Measurements from ENCODE around the gene DTWD2.
"Not testable (repeated sequence)": the region's sequence is repeated elsewhere in the genome, so short reads cannot be mapped to it uniquely, and the experiment has no call there.

Gene DTWD2

DNA sequence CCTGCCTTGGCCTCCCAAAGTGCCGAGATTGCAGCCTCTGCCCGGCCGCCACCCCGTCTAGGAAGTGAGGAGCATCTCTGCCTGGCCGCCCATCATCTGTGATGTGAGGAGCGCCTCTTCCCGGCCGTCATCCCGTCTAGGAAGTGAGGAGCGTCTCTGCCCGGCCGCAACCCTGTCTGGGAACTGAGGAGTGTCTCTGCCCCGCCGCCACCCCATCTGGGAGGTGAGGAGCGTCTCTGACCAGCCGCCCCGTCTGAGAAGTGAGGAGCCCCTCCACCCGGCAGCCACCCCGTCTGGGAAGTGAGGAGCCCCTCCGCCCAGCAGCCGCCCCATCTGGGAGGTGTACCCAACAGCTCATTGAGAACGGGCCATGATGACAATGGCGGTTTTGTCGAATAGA is 10.5 kb upstream of the DTWD2 start:
- H3K4me3 ChIP-seq (ENCODE audit: low read length); H3K4me1 ChIP-seq (ENCODE audit: control insufficient read depth, insufficient read depth, low read length); H3K27ac ChIP-seq (ENCODE audit: low read length); H3K36me3 ChIP-seq (ENCODE audit: control insufficient read depth, insufficient read depth, low read length); DNase-seq (ENCODE audit: low read depth, low spot score); H3K27me3 ChIP-seq (ENCODE audit: control insufficient read depth, insufficient read depth, low read length); H3K9me3 ChIP-seq (ENCODE audit: control insufficient read depth, insufficient read depth, low read length): not testable (repeated sequence)
- WGBS (ENCODE audit: insufficient coverage, insufficient read length): no CpG with 5 or more reads among the region's 24 CpGs

DNA sequence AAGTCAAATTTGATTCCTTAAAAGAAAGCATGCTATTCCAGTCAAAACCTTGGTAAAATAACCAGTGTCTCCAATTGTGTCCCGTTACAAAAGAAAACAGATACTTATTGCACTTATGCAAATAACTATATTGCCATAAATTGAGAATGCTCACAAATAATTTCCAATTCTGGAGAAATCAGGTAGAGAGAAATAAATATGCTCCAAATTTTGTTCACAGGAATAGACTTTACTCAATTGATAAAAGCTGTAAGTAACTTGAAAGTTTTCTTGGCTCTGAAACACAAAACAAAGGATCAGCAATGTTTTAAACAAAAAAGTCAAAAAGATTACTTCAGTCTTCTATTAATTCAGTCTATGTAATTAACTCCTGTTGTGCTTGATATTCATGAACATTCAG is 7.8 kb upstream of the DTWD2 start:
- Histone ChIP-seq H3K4me1 (ENCODE audit: control insufficient read depth, insufficient read depth, low read length) (no peaks in the 10 kb centered on the region), H3K27ac (ENCODE audit: low read length) (no peak overlapping the region), H3K4me3 (ENCODE audit: low read length) (no peak overlapping the region), H3K27me3 (ENCODE audit: control insufficient read depth, insufficient read depth, low read length) (no peaks in the 10 kb centered on the region), H3K36me3 (ENCODE audit: control insufficient read depth, insufficient read depth, low read length) (no peaks in the 10 kb centered on the region), H3K9me3 (ENCODE audit: control insufficient read depth, insufficient read depth, low read length) (no peaks in the 10 kb centered on the region; the same call in 1 of the 2 replicates)
- no peak for DNase-seq (ENCODE audit: low read depth, low spot score)
- WGBS (ENCODE audit: insufficient coverage, insufficient read length): no CpG with 5 or more reads among the region's 1 CpG

DNA sequence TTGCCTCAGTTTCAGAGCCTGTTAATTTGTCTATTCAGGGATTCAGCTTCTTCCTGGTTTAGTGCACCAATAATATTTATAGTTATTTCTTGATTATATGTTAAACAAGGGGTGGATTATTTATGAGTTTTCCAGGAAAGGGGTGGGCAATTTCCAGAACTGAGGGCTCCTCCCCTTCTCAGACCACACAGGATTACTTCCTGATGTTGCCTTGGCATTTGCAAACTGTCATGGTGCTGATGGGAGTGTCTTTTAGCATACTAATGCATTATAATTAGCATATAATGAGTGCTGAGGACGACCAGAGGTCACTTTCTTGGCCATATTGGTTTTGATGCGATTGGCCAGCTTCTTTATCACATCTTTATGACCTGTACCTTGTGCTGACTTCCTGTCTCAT is 6.2 kb upstream of the DTWD2 start:
- WGBS (ENCODE audit: insufficient coverage, insufficient read length): no CpG with 5 or more reads among the region's 2 CpGs
- Histone ChIP-seq H3K36me3 (ENCODE audit: control insufficient read depth, insufficient read depth, low read length) (no peaks in the 10 kb centered on the region), H3K27ac (ENCODE audit: low read length) (no peak overlapping the region)

DNA sequence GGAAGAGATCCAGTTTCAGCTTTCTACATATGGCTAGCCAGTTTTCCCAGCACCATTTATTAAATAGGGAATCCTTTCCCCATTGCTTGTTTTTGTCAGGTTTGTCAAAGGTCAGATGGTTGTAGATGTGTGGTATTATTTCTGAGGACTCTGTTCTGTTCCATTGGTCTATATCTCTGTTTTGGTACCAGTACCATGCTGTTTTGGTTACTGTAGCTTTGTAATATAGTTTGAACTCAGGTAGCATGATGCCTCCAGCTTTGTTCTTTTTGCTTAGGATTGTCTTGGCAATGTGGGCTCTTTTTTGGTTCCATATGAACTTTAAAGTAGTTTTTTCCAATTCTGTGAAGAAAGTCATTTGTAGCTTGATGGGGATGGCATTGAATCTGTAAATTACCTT is 4.8 kb upstream of the DTWD2 start:
- H3K4me1 ChIP-seq (ENCODE audit: control insufficient read depth, insufficient read depth, low read length); DNase-seq (ENCODE audit: low read depth, low spot score); H3K36me3 ChIP-seq (ENCODE audit: control insufficient read depth, insufficient read depth, low read length); H3K27ac ChIP-seq (ENCODE audit: low read length); H3K9me3 ChIP-seq (ENCODE audit: control insufficient read depth, insufficient read depth, low read length); H3K4me3 ChIP-seq (ENCODE audit: low read length); H3K27me3 ChIP-seq (ENCODE audit: control insufficient read depth, insufficient read depth, low read length): not testable (repeated sequence)

More for the DNA sequence above, 6.2 kb upstream of the DTWD2 start:
- H3K4me3 ChIP-seq (ENCODE audit: low read length): no peak overlapping the region
- H3K4me1 ChIP-seq (ENCODE audit: control insufficient read depth, insufficient read depth, low read length): no peaks in the 10 kb centered on the region
- DNase-seq (ENCODE audit: low read depth, low spot score): no peak
- H3K27me3 ChIP-seq (ENCODE audit: control insufficient read depth, insufficient read depth, low read length): no peaks in the 10 kb centered on the region
- no peaks in the 10 kb centered on the region for H3K9me3 ChIP-seq (ENCODE audit: control insufficient read depth, insufficient read depth, low read length)

DNA sequence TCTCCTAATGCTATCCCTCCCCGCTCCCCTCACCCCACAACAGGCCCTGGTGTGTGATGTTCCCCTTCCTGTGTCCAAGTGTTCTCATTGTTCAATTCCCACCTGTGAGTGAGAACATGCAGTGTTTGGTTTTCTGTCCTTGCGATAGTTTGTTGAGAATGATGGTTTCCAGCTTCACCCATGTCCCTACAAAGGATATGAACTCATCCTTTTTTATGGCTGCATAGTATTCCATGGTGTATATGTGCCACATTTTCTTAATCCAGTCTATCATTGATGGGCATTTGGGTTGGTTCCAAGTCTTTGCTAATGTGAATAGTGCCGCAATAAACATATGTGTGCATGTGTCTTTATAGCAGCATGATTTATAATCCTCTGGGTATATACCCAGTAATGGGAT is 3.7 kb upstream of the DTWD2 start:
- not testable (repeated sequence) for H3K27me3 ChIP-seq (ENCODE audit: control insufficient read depth, insufficient read depth, low read length); H3K9me3 ChIP-seq (ENCODE audit: control insufficient read depth, insufficient read depth, low read length); H3K4me1 ChIP-seq (ENCODE audit: control insufficient read depth, insufficient read depth, low read length); H3K27ac ChIP-seq (ENCODE audit: low read length); H3K4me3 ChIP-seq (ENCODE audit: low read length); H3K36me3 ChIP-seq (ENCODE audit: control insufficient read depth, insufficient read depth, low read length); DNase-seq (ENCODE audit: low read depth, low spot score)
- no CpG with 5 or more reads among the region's 3 CpGs for whole genome bisulfite sequencing (ENCODE audit: insufficient coverage, insufficient read length)

DNA sequence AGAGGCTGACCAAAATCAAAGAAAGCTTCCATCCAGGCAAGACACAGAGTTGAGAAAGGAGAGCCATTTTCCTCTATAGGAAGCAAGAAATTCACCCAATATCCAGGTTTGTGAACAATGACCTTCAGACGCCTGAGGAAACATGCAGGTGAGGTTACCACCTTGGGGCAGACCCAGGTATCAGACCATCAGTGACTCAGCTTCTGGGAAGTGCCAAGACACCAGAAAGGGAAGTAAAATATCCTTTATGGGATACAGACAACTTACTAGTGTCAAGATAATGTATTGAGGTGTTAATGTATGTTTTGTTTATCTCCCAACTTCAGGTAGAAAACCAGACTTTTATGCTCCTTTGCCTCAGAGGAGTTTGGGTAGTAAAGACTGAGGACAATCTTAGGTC is 2.2 kb upstream of the DTWD2 start:
- Histone ChIP-seq H3K36me3 (ENCODE audit: control insufficient read depth, insufficient read depth, low read length) (no peaks in the 10 kb centered on the region), H3K9me3 (ENCODE audit: control insufficient read depth, insufficient read depth, low read length) (no peaks in the 10 kb centered on the region), H3K27ac (ENCODE audit: low read length) (no peak overlapping the region), H3K4me1 (ENCODE audit: control insufficient read depth, insufficient read depth, low read length) (peaks cover 1% of the 10 kb centered on the region; the same call in 1 of the 2 replicates), H3K27me3 (ENCODE audit: control insufficient read depth, insufficient read depth, low read length) (no peaks in the 10 kb centered on the region), H3K4me3 (ENCODE audit: low read length) (no peak overlapping the region)
- no CpG with 5 or more reads among the region's 1 CpG for WGBS (ENCODE audit: insufficient coverage, insufficient read length)
- no peak for DNase-seq (ENCODE audit: low read depth, low spot score)

DNA sequence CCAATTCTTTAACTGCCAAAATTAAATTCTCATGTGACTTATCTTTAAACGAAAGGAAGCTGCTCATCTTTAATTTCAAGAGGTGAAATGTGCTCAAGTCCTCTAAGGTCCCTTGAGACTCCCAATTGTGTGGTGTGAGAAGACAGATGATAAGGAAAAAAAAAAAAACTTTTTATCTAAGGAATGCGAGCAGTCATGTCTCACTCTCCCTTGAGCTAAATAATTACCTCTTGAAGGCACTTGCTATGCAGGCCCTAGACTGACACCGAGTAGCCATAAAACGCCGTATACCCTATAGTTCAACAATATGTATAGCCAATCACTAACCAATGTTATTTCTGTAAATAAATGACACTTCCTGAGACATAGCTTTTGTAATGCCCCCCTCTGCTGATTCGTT is 1.5 kb upstream of the DTWD2 start:
- no CpG with 5 or more reads among the region's 6 CpGs for WGBS (ENCODE audit: insufficient coverage, insufficient read length)
- Histone ChIP-seq H3K9me3 (ENCODE audit: control insufficient read depth, insufficient read depth, low read length) (no peaks in the 10 kb centered on the region), H3K36me3 (ENCODE audit: control insufficient read depth, insufficient read depth, low read length) (no peaks in the 10 kb centered on the region), H3K27me3 (ENCODE audit: control insufficient read depth, insufficient read depth, low read length) (no peaks in the 10 kb centered on the region), H3K4me3 (ENCODE audit: low read length) (no peak overlapping the region), H3K27ac (ENCODE audit: low read length) (no peak overlapping the region), H3K4me1 (ENCODE audit: control insufficient read depth, insufficient read depth, low read length) (peaks cover 1% of the 10 kb centered on the region; the same call in 1 of the 2 replicates)
- DNase-seq (ENCODE audit: low read depth, low spot score): no peak

DNA sequence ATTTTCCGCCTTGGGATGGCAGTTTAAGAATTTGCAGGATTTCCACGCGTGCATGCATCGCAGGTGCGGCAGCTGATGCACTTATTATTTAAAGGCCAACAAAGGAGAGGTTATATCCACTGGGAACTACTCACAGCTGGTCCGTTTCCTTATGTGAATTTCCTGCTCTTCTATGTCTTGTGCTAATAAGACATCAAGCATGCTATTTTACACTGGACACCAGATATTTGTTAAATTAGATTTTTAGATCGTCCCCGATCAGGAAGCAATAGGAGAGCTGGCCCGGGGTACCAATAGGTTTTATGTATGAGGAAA is 476 bp upstream of the DTWD2 start:
- no CpG with 5 or more reads among the region's 9 CpGs for WGBS (ENCODE audit: insufficient coverage, insufficient read length)
- Histone ChIP-seq H3K36me3 (ENCODE audit: control insufficient read depth, insufficient read depth, low read length) (no peaks in the 10 kb centered on the region), H3K27me3 (ENCODE audit: control insufficient read depth, insufficient read depth, low read length) (no peaks in the 10 kb centered on the region), H3K9me3 (ENCODE audit: control insufficient read depth, insufficient read depth, low read length) (no peaks in the 10 kb centered on the region), H3K27ac (ENCODE audit: low read length) (no peak overlapping the region), H3K4me1 (ENCODE audit: control insufficient read depth, insufficient read depth, low read length) (peaks cover 1% of the 10 kb centered on the region; the same call in 1 of the 2 replicates), H3K4me3 (ENCODE audit: low read length) (peak overlapping the region; percentile 74; the same call in 1 of the 2 replicates)
- no peak for DNase-seq (ENCODE audit: low read depth, low spot score)

DNA sequence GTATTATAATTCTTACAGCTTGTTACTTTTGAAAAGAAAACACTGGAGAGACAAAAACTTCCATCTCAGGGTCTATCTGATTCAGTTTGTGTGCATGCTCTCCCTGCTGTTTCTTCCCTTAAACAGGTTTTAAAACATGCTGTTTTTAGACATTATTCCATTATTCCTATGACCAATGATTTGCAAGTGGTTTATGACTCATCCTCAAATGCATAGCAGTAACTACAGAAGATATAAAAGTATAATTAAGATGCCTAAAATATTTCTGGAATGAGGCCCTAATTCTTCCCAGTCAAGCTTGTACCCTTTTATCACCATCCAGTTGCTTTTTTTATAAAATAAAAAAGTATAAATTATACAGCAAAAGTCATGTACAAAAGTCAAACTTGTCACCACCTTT is 3.7 kb downstream of the DTWD2 start:
- H3K27me3 ChIP-seq (ENCODE audit: control insufficient read depth, insufficient read depth, low read length): no peaks in the 10 kb centered on the region
- DNase-seq (ENCODE audit: low read depth, low spot score): no peak
- no peak overlapping the region for H3K4me3 ChIP-seq (ENCODE audit: low read length)
- H3K9me3 ChIP-seq (ENCODE audit: control insufficient read depth, insufficient read depth, low read length): no peaks in the 10 kb centered on the region
- H3K36me3 ChIP-seq (ENCODE audit: control insufficient read depth, insufficient read depth, low read length): no peaks in the 10 kb centered on the region
- peaks cover 1% of the 10 kb centered on the region; the same call in 1 of the 2 replicates for H3K4me1 ChIP-seq (ENCODE audit: control insufficient read depth, insufficient read depth, low read length)
- no peak overlapping the region for H3K27ac ChIP-seq (ENCODE audit: low read length)

DNA sequence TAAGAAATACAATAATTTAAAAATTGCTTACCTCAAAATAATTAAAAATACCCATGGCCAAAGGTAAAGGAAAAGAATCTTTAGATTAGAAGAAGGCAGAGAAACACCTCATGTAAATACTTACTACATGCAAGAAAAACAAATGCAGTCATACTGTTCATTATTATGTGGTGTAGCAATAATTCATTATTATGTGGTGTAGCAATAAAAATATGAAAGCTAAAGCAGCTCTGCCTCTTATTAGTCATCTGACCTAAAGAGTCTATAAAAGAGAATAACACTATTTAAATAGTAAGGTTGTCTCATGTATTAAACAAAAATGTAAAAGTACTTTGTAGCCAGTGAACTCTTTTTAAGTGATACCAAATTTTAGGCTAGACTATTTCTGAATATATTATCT is 6.6 kb downstream of the DTWD2 start:
- Histone ChIP-seq H3K4me3 (ENCODE audit: low read length) (no peak overlapping the region), H3K4me1 (ENCODE audit: control insufficient read depth, insufficient read depth, low read length) (no peaks in the 10 kb centered on the region), H3K27ac (ENCODE audit: low read length) (no peak overlapping the region), H3K36me3 (ENCODE audit: control insufficient read depth, insufficient read depth, low read length) (no peaks in the 10 kb centered on the region), H3K27me3 (ENCODE audit: control insufficient read depth, insufficient read depth, low read length) (no peaks in the 10 kb centered on the region), H3K9me3 (ENCODE audit: control insufficient read depth, insufficient read depth, low read length) (no peaks in the 10 kb centered on the region)
- no peak for DNase-seq (ENCODE audit: low read depth, low spot score)

DNA sequence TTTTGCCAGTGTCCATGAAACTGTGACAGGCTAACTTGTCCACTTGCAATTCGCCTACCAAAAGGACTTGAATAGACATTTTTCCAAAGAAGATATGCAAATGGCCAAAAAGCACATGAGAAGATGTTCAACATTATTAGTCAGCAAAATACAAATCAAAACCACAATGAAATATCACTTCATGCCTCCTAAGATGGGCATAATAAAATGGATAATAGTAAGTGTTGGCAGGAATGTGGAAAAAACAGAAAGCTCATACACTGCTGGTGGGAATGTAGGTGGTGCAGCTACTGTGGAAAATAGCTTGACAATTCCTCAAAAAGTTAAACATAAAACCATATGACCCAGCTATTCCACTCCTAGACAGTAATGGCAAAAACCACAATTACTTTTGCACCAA is 7.9 kb downstream of the DTWD2 start:
- Histone ChIP-seq H3K36me3 (ENCODE audit: control insufficient read depth, insufficient read depth, low read length) (no peaks in the 10 kb centered on the region), H3K9me3 (ENCODE audit: control insufficient read depth, insufficient read depth, low read length) (no peaks in the 10 kb centered on the region), H3K4me1 (ENCODE audit: control insufficient read depth, insufficient read depth, low read length) (no peaks in the 10 kb centered on the region), H3K27ac (ENCODE audit: low read length) (no peak overlapping the region), H3K4me3 (ENCODE audit: low read length) (no peak overlapping the region), H3K27me3 (ENCODE audit: control insufficient read depth, insufficient read depth, low read length) (no peaks in the 10 kb centered on the region)
- DNase-seq (ENCODE audit: low read depth, low spot score): no peak
- WGBS (ENCODE audit: insufficient coverage, insufficient read length): no CpG with 5 or more reads among the region's 1 CpG

Data from iPS DF 6.9 (cell line).